NCI-H2081 (cell line): ENCODE measurements around the gene NMT1.

Source experiments
- DNase-seq, 2 experiments: peaks; one replicate each; lab custom pipeline; 2025; lab: John Stamatoyannopoulos, UW

Gene NMT1

GRCh38 chr17:45104907-45105624 is 43.9 kb downstream of the NMT1 start:
- no peak for DNase-seq

DNA sequence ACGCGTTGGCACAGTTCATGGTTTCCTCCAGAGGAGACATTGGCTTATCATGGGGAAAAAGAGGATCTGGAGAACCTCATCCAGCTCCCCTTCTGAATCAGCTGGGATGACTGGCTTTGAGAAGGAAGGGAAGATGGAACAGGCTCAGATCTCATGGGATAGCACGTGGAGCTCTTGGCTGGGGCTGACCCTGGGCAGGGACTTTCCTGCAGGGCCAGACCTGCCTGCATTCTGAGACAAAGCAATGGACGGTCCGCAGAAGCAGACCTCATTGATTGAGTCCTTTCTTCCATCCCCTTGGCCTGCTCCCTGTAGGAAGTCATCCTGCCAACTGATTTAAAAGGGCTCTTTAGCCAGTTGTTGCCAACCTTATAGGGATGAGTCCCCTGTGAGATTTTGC is 45.0 kb downstream of the NMT1 start:
- no peak for DNase-seq

GRCh38 chr17:45106582-45106981 is 45.5 kb downstream of the NMT1 start:
- DNase-seq: no peak

GRCh38 chr17:45107293-45108010 is 46.3 kb downstream of the NMT1 start:
- DNase-seq: no peak

- no peak for DNase-seq
These were observed 46.9 kb downstream of the NMT1 start for GRCh38 chr17:45108051-45108450.

DNA sequence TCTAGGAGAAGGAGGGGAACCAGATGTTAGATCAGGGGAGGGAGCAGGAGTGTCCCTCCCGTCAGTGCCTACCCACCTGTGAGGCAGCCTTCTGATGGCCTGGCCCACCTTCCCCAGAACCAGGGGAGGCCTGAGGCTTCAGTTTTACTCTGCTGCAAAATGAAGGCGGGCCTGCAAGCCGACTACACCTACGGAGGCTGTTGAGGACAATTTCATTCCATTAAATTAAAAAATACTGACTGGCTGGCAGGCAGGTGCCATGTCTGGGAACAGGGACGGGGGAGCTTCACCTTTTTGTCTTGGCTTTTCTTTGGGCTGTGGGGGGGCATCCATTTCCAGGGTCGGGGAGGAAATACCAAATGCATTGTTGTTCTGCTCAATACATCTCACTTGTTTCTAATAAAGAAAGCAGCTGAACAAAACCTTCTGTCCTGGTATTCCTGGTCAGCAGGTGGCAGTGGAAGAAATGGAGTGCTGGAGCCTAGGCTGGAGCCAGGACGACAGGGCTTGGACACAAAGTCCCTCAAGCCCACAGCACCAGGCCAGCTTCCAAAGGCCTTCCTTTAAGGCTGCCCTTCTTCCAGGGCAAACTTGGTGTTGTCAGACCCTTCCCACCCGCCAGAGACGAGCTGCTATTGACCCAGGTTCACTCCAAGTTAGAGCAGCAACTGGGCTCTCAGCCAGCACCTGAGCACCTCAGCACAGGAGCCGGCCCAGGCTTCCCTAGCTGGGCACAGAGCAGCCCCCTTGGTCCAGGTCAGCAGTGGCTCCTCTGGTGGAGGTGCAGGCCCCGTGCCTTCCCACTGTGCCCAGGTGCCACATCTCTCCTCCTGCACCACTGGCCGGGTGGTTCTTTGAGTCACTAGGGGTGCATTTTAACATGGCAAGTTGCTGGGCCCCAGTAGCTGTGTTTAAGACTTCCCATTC is 47.7 kb downstream of the NMT1 start:
- DNase-seq: no peak

- DNase-seq: no peak
These were observed 49.8 kb downstream of the NMT1 start for GRCh38 chr17:45110676-45111611.

DNA sequence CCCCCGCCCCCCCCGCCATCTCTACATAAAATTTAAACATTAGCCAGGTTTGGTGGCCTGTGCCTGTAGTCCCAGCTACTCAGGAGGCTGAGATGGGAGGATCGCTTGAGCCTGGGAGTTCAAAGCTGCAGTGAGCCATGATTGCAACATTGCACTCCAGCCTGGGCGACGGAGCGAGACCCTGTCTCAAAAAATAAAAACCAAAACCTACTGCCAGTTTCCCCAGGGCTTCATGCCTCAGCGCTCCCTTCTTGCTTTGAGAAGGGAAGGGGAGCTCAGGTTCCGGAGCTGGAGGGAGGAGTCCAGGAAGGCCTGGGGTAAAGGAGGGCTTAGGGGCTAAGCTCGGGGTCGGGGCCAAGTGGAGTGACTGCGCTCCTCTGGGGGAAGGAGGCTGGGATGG is 50.7 kb downstream of the NMT1 start:
- DNase-seq: no peak

GRCh38 chr17:45112559-45113423 is 51.7 kb downstream of the NMT1 start:
- no peak for DNase-seq

DNA sequence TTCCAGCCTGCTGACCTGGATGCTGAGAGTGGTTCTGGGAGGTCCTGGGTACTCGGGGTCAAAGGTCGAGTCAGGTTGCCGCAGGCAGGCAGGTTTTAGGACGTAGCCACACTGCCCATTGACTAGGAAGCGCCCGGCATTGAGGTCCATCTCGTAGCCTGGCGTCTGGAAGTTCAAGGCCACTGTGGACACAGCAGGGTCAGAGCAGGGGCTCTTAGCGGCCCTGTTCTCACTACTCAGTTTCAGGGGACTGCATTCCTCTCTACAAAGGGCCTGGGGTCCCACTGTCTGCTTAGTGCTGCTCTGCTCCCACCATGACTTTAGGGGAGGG is 52.3 kb downstream of the NMT1 start:
- no peak for DNase-seq

- DNase-seq: no peak
These were observed 53.2 kb downstream of the NMT1 start for GRCh38 chr17:45114117-45114932.

DNA sequence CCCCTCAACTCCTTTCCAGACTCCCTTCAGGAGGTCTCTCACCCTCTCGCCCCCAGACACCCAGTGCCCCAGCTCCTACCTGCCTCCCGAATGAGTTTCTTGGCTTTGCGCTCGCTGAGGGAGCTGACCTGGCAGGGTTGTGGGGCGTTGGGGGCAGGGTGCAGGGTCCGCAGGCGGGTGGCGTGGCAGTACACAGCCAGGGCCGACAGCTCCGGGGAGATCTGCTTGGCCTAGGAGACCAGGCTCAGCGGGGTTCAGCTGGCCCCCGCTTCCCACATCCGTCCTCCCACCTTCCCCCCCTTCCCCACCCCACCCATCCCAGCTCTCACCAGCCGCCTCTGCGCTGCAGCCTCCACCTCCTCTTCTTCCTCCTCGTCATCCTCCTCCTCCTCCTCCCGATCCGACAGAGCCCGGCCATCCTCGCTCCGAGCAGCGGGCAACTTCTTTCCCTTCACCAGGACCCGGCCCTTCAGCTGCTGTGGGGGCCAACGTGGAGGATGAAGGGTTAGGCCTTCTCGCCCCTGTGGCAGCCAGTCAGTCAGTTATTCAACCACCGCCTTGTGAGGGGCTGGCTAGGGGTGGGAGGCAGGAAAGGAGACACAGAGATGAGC is 54.0 kb downstream of the NMT1 start:
- DNase-seq: no peak

DNA sequence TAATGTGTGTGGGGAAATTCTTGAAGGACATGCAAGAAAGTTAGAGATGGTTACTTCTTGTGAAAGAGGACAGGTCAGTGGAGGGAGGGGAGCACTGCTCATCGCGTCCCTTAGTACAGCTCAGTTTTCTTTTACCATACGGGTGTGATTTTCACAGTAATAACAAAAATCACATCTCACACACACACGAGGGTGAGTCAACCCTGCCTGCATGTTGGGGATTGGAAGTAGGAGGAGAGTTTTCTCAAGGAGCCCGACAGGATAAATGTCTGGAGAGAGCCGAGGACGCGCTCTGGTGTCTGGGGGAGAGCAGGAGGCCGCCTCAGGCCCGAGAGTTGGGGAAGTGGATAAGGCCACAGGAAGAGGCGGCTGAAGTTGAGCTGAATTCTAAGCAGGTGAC is 54.8 kb downstream of the NMT1 start:
- no peak for DNase-seq

DNA sequence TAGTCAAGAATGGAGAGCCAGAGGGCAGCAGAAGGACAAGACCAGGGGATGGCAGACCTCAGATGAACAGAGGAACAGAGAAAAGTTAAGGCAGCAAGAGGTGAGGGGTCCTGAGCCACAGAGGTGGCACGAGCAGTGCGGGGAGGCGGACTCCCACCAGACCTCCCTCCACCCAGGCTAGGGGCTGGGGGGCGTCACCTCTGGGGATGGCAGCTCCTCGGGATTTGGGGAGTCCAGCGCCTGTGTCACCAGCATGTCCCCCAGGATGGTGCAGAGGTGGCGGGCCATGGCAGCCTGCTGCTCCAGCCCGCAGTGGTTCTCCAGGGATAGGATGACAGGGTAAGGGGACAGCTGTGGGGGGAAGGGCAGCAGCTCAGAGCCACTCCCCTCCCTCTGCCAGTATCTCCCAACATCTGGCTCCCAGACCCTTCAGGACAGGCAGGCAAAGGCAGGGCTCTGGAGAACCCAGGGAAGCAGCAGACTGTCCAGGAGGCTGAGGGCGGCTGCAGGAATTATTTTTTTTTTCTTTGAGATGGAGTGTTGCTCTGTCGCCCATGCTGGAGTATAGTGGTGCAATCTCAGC is 55.4 kb downstream of the NMT1 start:
- DNase-seq: no peak

DNA sequence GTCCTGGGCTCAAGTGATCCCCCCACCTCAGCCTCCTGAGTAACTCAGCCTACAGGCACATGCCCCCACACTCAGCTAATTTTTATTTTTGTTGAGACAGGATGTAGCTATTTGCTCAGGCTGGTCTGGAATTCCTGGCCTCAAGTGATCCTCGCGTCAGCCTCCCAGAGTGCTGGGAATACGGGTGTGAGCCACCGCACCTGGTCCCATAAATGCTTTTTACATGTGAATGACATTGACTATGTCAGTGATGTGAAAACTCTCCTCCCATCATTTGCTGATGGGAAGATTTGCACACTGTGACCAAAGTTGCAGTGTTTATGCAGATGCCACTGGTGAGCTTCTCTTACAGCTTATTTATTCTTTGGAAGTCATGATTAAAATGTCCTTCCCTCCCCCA is 56.2 kb downstream of the NMT1 start:
- DNase-seq: no peak

GRCh38 chr17:45117848-45118646 is 56.9 kb downstream of the NMT1 start:
- no peak for DNase-seq

GRCh38 chr17:45118691-45119090 is 57.6 kb downstream of the NMT1 start:
- no peak for DNase-seq

- DNase-seq: no peak
These were observed 58.8 kb downstream of the NMT1 start for GRCh38 chr17:45119964-45120363.
